HEK293 (cell line): ENCODE results near the gene SPAG5.
A peak's percentile ranks its signal among the peaks of the same experiment; 100 is the strongest.

Experiments
- CTCF ChIA-PET: fragments of 350-600 bp; formaldehyde crosslinking; extraction: SDS; loops from one replicate; lab custom pipeline; 2021; ENCODE audit warnings: antibody characterized with exemption; lab: Yijun Ruan, JAX
- POLR2A ChIA-PET: fragments of 300-600 bp; formaldehyde crosslinking; extraction: SDS; loops from one replicate; lab custom pipeline; 2020; ENCODE audit warnings: antibody characterized with exemption, inconsistent platforms; lab: Yijun Ruan, JAX
- H3K27ac ChIP-seq: fragments of 200-500 bp; sonication (Bioruptor generic); 2 replicates; pipeline ENCODE4 v1.5.1; 2014; ENCODE audit warnings: low read depth, low read length, control low read depth, inconsistent platforms; ENCODE audit errors: extremely low read depth
- H3K36me3 ChIP-seq, 2 experiments: fragments of 200-500 bp in 1 of 2; sonication (Bioruptor generic) in 1 of 2; 1 replicate in 1 of 2; 2 replicates in 1 of 2; pipeline ENCODE4 v1.5.1; 2014 to 2017; ENCODE audit warnings: inconsistent platforms in 2 of 2, low read length in 2 of 2; ENCODE audit not compliant: control insufficient read depth in 2 of 2, insufficient read depth in 1 of 2
- H3K4me1 ChIP-seq: fragments of 200-500 bp; sonication (Bioruptor generic); 2 replicates; pipeline ENCODE4 v1.5.1; 2014; ENCODE audit warnings: mild to moderate bottlenecking, low read length, inconsistent platforms; ENCODE audit not compliant: control insufficient read depth, insufficient read depth
- H3K4me3 ChIP-seq: 2 replicates; pipeline ENCODE4 v1.5.1; 2011; ENCODE audit warnings: low read depth, mild to moderate bottlenecking, control low read depth, low read length, moderate library complexity
- H3K9me3 ChIP-seq: fragments of 200-500 bp; sonication (Bioruptor generic); 2 replicates; pipeline ENCODE4 v1.5.1; 2014; ENCODE audit warnings: low read depth, low read length, inconsistent platforms; ENCODE audit not compliant: control insufficient read depth, insufficient read depth
- GLIS1 ChIP-seq: fragments of 450-650 bp; formaldehyde crosslinking; IDR thresholded peaks from 2 replicates; pipeline ENCODE4 v1.5.1; 2016; ENCODE audit warnings: missing biosample characterization, missing genetic modification characterization
- GLIS2 ChIP-seq: fragments of 450-650 bp; formaldehyde crosslinking; IDR thresholded peaks from 2 replicates; pipeline ENCODE4 v1.5.1; 2016; ENCODE audit warnings: missing biosample characterization, missing genetic modification characterization
- HOXC10 ChIP-seq: sonication (generic); formaldehyde crosslinking; IDR thresholded peaks from 2 replicates; pipeline ENCODE4 v1.8.1; 2023; ENCODE audit warnings: mild to moderate bottlenecking, missing genetic modification reagents
- KLF16 ChIP-seq: fragments of 450-650 bp; formaldehyde crosslinking; IDR thresholded peaks from 2 replicates; pipeline ENCODE4 v1.5.1; 2017; ENCODE audit warnings: missing biosample characterization, missing genetic modification characterization
- PBX3 ChIP-seq: sonication (generic); formaldehyde crosslinking; IDR thresholded peaks from 2 replicates; pipeline ENCODE4 v1.8.1; 2022; ENCODE audit warnings: mild to moderate bottlenecking, moderate library complexity, missing genetic modification reagents
- PRDM6 ChIP-seq: fragments of 450-650 bp; formaldehyde crosslinking; IDR thresholded peaks from 2 replicates; pipeline ENCODE4 v1.5.1; 2017; ENCODE audit warnings: missing biosample characterization, missing genetic modification characterization
- RBAK ChIP-seq: fragments of 450-650 bp; formaldehyde crosslinking; IDR thresholded peaks from 2 replicates; pipeline ENCODE4 v1.5.1; 2016; ENCODE audit warnings: missing biosample characterization, missing genetic modification characterization
- SCRT2 ChIP-seq: fragments of 450-650 bp; formaldehyde crosslinking; IDR thresholded peaks from 2 replicates; pipeline ENCODE4 v1.5.1; 2016; ENCODE audit warnings: missing biosample characterization, missing genetic modification characterization
- ZBTB17 ChIP-seq: fragments of 450-650 bp; formaldehyde crosslinking; IDR thresholded peaks from 2 replicates; pipeline ENCODE4 v1.5.1; 2016; ENCODE audit warnings: missing biosample characterization, missing genetic modification characterization
- ZNF391 ChIP-seq: fragments of 450-650 bp; formaldehyde crosslinking; IDR thresholded peaks from 2 replicates; pipeline ENCODE4 v1.5.1; 2016; ENCODE audit warnings: low read depth, missing biosample characterization, missing genetic modification characterization, borderline replicate concordance
- ZNF423 ChIP-seq: fragments of 450-650 bp; formaldehyde crosslinking; IDR thresholded peaks from 2 replicates; pipeline ENCODE4 v1.5.1; 2016; ENCODE audit warnings: missing biosample characterization, missing genetic modification characterization
- ZSCAN16 ChIP-seq: fragments of 450-650 bp; formaldehyde crosslinking; IDR thresholded peaks from 2 replicates; pipeline ENCODE4 v1.5.1; 2016; ENCODE audit warnings: missing biosample characterization, missing genetic modification characterization

Gene SPAG5

DNA sequence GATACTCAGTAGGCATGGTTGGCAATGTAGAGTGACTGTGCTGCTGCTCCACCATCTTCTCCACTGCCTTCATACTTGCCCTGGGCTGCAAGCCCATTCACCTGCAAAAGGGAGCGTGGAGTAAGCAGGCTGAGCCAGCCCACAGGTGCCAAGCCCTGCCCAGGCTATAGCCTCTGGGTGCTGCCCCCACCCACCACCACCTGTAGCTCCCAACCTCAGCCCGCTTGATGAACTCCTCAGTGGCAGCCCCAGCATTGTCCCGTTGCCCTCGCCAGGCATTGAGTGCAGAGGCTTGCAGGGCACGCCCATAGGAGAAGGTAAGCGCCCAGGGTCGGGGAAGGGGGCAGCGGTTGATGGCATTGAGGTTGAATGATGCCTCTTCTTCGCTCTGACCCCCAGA is 25.3 kb downstream of the SPAG5 start:
- CTCF ChIA-PET = interaction anchor here (4.5 kb wide), 1 partner anchor 26 kb away, joined by 26 read pairs; no protein-coding TSS in a partner anchor

DNA sequence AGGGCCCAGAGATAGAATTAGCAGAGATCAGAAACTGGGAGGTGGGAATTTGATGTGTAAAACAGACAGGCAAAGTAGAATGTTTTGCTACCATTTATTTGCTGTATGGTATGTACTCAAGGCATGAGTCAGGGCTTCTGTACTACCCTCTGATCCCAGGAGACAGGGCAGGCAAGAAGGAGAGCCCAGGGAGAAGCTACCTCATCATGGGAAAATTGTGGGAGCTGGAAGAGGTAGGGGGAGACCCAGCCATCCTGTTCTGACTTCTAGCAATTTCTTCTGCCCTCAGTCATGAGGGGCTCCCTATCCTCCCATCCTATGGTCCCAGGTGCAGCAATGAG is 25.8 kb downstream of the SPAG5 start:
- H3K36me3 ChIP-seq = peaks cover 24 to 35% of the 10 kb centered on the region in 2 experiments
- H3K4me1 ChIP-seq = peaks cover 11% of the 10 kb centered on the region
- TF ChIP-seq ZNF423 (tag by site-specific recombination) (no peak), ZSCAN16 (no peak), ZNF391 (tag by site-specific recombination) (no peak)
- TF ChIP-seq, all 188 proteins: peak for 0
- ChIA-PET POLR2A (interaction anchor here (3.0 to 3.9 kb wide), 2 partner anchors 22 to 26 kb away, joined by 30 to 68 read pairs; partner anchors contain the start of genes SPAG5 and UNC119), CTCF (interaction anchor here (4.5 kb wide), 1 partner anchor 25 kb away, joined by 26 read pairs; no protein-coding TSS in a partner anchor)
- H3K4me3 ChIP-seq = no peak overlapping the region
- no peaks in the 10 kb centered on the region for H3K9me3 ChIP-seq
- no peak overlapping the region for H3K27ac ChIP-seq

More for the DNA sequence above, 25.3 kb downstream of the SPAG5 start:
- TF ChIP-seq ZBTB17 (tag by site-specific recombination) (no peak), RBAK (tag by site-specific recombination) (no peak), SCRT2 (tag by site-specific recombination) (peak; percentile 76; the same call in 1 of the 2 replicates)
- Histone ChIP-seq H3K4me1 (peaks cover 11% of the 10 kb centered on the region), H3K9me3 (no peaks in the 10 kb centered on the region), H3K36me3 (peaks cover 27 to 37% of the 10 kb centered on the region in 2 experiments), H3K4me3 (no peak overlapping the region), H3K27ac (no peak overlapping the region)
- POLR2A ChIA-PET = interaction anchor here (3.9 kb wide), 1 partner anchor 22 kb away, joined by 68 read pairs; the partner anchor contains the start of gene UNC119

DNA sequence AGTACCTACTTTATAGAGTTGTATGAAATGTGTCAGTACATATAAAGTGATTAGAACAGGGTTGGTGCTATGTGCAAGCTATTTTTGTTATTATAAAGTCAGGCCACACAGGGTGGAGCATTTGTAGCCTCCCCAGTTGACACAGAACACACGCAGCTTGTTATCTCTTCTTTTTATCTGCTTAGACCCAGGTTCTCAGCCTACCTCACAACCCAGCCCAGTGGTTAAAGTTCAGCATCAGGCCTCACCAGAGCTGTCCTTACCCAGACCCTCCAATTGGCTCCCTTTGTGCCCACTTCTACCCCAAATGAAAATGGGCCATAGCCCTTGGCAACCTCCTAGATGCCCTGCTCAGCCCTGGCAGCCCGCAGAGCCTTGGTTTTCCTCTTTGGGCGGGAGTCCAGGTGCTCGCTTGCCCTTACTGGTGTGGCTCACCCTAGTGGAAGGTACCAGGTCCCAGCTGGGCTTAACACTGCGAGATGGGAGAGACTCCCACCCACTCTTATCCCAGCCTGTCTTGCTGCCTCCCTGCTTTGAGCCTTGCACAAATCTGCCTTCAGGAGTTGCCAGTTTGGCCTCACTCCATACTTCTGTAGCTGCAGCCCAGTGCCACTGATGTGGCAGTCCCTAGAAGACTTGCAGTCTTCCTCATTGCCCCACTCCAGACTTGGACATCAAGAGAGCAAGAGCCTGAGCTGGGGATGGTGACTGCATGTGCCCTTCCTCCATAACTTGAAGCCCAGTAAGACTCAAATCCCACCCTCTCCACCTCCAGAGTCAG is 26.4 kb downstream of the SPAG5 start:
- no peak for TF ChIP-seq GLIS2 (tag by site-specific recombination)
- TF ChIP-seq PBX3 = 0 out of 2 replicates have a peak, but pooled peaks have one; percentile 20
- peak; percentile 30; the same call in 1 of the 2 replicates for TF ChIP-seq GLIS1 (tag by site-specific recombination)
- TF ChIP-seq HOXC10 (CRISPR knock-in tag) = no peak
- TF ChIP-seq KLF16 (tag by site-specific recombination) = no peak
- TF ChIP-seq PRDM6 (tag by site-specific recombination) = no peak
- POLR2A ChIA-PET = interaction anchor here (0.6 to 3.9 kb wide), 14 partner anchors 8 to 237 kb away, joined by 3 to 68 read pairs (median 7); partner anchors contain the start of genes IFT20, PROCA1, RPL23A and SPAG5
- peaks cover 23 to 34% of the 10 kb centered on the region in 2 experiments for H3K36me3 ChIP-seq
- peaks cover 11% of the 10 kb centered on the region for H3K4me1 ChIP-seq
- CTCF ChIA-PET = interaction anchor here (0.7 to 4.5 kb wide), 8 partner anchors 21 to 77 kb away, joined by 3 to 26 read pairs (median 4); no protein-coding TSS in a partner anchor
- no peaks in the 10 kb centered on the region for H3K9me3 ChIP-seq
- H3K27ac ChIP-seq = no peak overlapping the region
- H3K4me3 ChIP-seq = no peak overlapping the region
